Measurements from ENCODE around the gene PSEN1.

DNA sequence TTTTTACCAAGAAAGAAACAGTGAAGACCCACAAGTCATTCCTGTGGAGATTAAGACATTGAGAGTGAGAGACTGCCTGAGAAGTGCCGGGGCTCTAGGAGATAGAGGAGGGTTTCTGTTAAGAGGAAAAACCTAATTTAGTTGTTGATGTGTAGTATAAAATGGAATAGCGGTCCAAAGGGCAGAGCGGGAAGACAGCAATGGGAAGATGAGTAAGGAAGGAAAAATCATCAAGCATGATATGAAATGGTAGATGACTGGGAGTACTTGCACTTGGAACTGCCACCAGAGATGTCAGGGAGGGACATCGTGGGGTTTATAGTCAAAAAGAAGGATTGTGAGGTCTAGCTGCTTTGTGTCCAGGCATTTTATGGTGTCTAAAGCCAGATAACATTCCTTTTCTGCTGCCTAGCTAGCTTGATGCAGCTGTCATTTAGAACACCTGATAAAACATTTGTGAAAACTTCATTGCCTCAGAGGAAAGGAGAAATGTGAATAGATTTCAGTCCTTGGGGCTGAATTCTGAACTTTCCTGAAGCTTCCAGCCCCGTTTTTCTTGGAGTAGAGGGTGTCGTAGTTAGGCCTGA is 20.1 kb upstream of the PSEN1 start:
- TF ChIP-seq CTCF (conservative IDR thresholded peaks at IDR 0.05; ENCODE audit: low read depth, low read length) (no peak), EZH2 (IDR thresholded peaks at IDR 0.05; ENCODE audit: borderline replicate concordance, low read depth, low read length, poor library complexity, severe bottlenecking) (no peak)
